Natural killer cell treated with Interleukin-12 subunit alpha and Interleukin-12 subunit beta and Interleukin-15 and Interleukin-18, amount 100 ng/mL, for 72 hours (primary cell): ENCODE measurements around the gene CARD19. TPM values are rescaled to one million over a fixed set of nuclear protein-coding genes. Genes with fewer than 3 reads are reported as not detected.
A peak's percentile ranks its signal among the peaks of the same experiment; 100 is the strongest.

ENCODE experiments used
- ATAC-seq, 2 donors: fragments of 150-1000 bp; cut with Tn5 transposase in 1 of 2; sonication (Bioruptor Pico), chemical (Tn5 transposase) in 1 of 2; 2 replicates each; pipeline ENCODE4 v1.10.0; 2021
- DNase-seq: peaks from one replicate; pipeline ENCODE4 v3.0.0; 2022; ENCODE audit warnings: low spot score
- H3K27ac Mint-ChIP-seq, 2 donors: 1 replicate in 1 of 2; 2 replicates in 1 of 2; pipeline ENCODE4 v1.8.0; 2022; ENCODE audit warnings: mixed read lengths in 2 of 2, mild to moderate bottlenecking in 1 of 2, moderate library complexity in 1 of 2
- H3K27me3 Mint-ChIP-seq, 2 donors: 1 replicate in 1 of 2; 2 replicates in 1 of 2; pipeline ENCODE4 v1.8.0; 2022; ENCODE audit warnings: mixed read lengths in 2 of 2
- H3K36me3 Mint-ChIP-seq: one replicate; pipeline ENCODE4 v1.8.0; 2022; ENCODE audit warnings: mixed read lengths
- H3K4me1 Mint-ChIP-seq, 2 donors: 1 replicate in 1 of 2; 2 replicates in 1 of 2; pipeline ENCODE4 v1.8.0; 2022; ENCODE audit warnings: low read depth in 2 of 2, mixed read lengths in 2 of 2, mild to moderate bottlenecking in 1 of 2
- H3K4me3 Mint-ChIP-seq: one replicate; pipeline ENCODE4 v1.8.0; 2022; ENCODE audit warnings: mixed read lengths
- H3K9me3 Mint-ChIP-seq: 2 replicates; pipeline ENCODE4 v1.8.0; 2022; ENCODE audit warnings: mixed read lengths
- total RNA-seq, 2 donors: library from RNA; stranded (reverse); gene quantifications; one replicate each; pipeline ENCODE4 v1.2.3, GENCODE V29; 2022

CARD19 gene
- total RNA-seq, 2 donors from 2014 or later, result 21.7 to 23.4 TPM

DNA sequence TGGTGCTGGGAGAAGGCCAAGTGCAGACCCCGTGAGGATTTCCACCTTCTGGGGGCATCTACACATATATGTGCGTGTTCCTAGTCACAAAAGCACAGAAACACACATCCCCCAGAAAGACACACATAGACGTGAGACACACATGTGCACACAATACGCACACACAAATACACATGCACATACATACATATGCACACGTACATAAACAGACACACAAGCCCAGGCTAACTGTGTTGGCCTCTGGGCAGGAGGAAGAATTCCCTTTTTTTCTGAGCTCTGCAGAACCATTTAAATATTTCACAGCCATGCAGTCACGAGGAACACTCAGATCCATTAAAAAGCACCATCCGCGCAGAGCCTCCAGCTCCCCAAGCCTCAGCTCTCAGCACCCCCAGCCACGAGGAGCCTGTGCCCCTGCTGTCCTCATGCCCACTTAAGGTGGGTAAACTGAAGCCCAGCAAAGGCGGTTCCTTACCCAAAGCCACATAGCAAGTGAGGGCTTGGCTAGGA, 32.8 kb downstream of the CARD19 start:
- Mint-ChIP-seq H3K4me1 (peaks cover 22 to 34% of the 10 kb centered on the region in 2 donors), H3K4me3 (no peak overlapping the region), H3K36me3 (no peaks in the 10 kb centered on the region), H3K27me3 (no peaks in the 10 kb centered on the region), H3K27ac (peak overlapping the region in 1 of 2 donors; percentile 34), H3K9me3 (no peaks in the 10 kb centered on the region)
- DNase-seq (no peak), ATAC-seq (no peak)

- Mint-ChIP-seq H3K9me3 (no peaks in the 10 kb centered on the region), H3K36me3 (no peaks in the 10 kb centered on the region), H3K4me3 (no peak overlapping the region), H3K27me3 (no peaks in the 10 kb centered on the region), H3K27ac (no peak overlapping the region), H3K4me1 (peaks cover 22 to 34% of the 10 kb centered on the region in 2 donors)
- ATAC-seq, result no peak
- no peak for DNase-seq
Measured at GRCh38 chr9:93129286-93129685, 33.3 kb downstream of the CARD19 start.

- Mint-ChIP-seq H3K4me1 (peaks cover 24 to 36% of the 10 kb centered on the region in 2 donors), H3K27ac (no peak overlapping the region), H3K36me3 (no peaks in the 10 kb centered on the region), H3K4me3 (no peak overlapping the region), H3K9me3 (no peaks in the 10 kb centered on the region), H3K27me3 (no peaks in the 10 kb centered on the region)
- ATAC-seq (no peak), DNase-seq (no peak)
Measured at GRCh38 chr9:93129691-93130500, 33.9 kb downstream of the CARD19 start.

DNA sequence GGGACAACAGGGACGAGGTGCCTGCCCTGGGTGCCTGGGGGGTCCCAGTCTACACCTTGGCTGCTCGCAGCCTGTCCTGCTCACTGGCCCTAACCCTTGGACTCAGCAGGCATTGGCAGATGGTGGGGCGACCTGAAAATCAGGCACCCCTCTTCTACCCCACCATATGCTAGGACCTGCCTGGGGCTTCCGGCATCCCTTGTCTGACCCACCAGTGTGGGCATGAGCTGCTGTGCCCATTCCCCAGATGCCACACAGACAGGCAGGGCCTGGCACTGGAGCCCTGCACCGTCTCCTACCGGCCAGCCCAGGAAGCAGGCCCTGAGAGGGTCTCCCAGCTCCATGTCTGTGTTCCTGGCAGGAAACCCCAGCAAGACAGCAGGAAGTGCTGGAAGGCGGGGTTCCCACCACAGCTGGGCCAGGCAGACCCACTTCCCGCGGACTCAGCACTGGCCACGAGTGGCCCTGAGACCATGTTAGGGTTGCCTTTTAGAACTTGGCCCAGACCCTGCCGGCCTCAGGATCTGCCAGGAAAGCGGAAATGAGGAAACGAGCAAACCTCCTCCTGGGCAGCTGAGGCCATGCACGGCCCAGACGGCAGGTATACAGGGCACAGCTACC, 35.0 kb downstream of the CARD19 start:
- no peak overlapping the region for H3K4me3 Mint-ChIP-seq
- peaks cover 21 to 32% of the 10 kb centered on the region in 2 donors for H3K4me1 Mint-ChIP-seq
- no peaks in the 10 kb centered on the region for H3K36me3 Mint-ChIP-seq

GRCh38 chr9:93131599-93132286, 35.7 kb downstream of the CARD19 start:
- Mint-ChIP-seq H3K4me3 (no peak overlapping the region), H3K4me1 (peaks cover 16 to 32% of the 10 kb centered on the region in 2 donors), H3K27me3 (no peaks in the 10 kb centered on the region), H3K27ac (peak overlapping the region in 1 of 2 donors; percentile 33), H3K36me3 (no peaks in the 10 kb centered on the region), H3K9me3 (no peaks in the 10 kb centered on the region)
- ATAC-seq (no peak), DNase-seq (no peak)

More for the DNA sequence above, 35.0 kb downstream of the CARD19 start:
- no peaks in the 10 kb centered on the region for H3K9me3 Mint-ChIP-seq
- no peak overlapping the region for H3K27ac Mint-ChIP-seq
- no peak for ATAC-seq
- no peaks in the 10 kb centered on the region for H3K27me3 Mint-ChIP-seq
- no peak for DNase-seq

DNA sequence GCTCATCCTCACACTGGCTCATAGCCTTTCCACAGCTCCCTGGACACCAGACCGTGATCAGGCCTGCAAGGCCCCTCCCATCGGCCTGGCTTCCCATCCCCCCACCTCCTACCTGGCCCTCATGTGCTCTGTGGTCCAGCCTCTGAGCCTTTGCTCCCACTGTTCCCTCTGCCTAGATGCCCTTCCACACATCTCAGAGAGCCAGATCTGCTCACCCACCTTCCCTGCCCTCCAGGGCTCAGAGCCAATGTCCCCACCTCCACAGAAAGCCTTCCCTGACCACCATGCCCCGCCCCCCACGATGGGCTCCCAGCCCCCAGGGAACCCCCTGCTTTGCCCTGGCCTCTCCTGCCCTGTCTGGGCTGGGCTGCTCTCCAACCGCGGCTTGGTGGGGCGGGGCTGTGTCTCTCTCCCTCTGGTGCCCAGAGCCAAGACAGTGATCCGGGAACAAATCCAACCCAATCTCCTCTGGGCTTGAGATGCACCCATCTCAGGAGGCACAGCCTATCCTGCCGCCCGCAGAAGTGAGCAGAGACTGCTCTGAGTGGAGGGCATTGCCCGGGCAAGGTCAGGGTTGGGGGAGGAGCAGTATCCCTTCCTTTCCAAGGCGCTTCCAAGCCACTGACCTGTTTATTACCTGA, 36.4 kb downstream of the CARD19 start:
- Mint-ChIP-seq H3K4me3 (peak overlapping the region; percentile 78), H3K27ac (peak overlapping the region; percentile 33 to 50), H3K9me3 (no peaks in the 10 kb centered on the region), H3K4me1 (peaks cover 16 to 30% of the 10 kb centered on the region in 2 donors), H3K36me3 (no peaks in the 10 kb centered on the region), H3K27me3 (no peaks in the 10 kb centered on the region)
- no peak for ATAC-seq
- DNase-seq, result no peak

DNA sequence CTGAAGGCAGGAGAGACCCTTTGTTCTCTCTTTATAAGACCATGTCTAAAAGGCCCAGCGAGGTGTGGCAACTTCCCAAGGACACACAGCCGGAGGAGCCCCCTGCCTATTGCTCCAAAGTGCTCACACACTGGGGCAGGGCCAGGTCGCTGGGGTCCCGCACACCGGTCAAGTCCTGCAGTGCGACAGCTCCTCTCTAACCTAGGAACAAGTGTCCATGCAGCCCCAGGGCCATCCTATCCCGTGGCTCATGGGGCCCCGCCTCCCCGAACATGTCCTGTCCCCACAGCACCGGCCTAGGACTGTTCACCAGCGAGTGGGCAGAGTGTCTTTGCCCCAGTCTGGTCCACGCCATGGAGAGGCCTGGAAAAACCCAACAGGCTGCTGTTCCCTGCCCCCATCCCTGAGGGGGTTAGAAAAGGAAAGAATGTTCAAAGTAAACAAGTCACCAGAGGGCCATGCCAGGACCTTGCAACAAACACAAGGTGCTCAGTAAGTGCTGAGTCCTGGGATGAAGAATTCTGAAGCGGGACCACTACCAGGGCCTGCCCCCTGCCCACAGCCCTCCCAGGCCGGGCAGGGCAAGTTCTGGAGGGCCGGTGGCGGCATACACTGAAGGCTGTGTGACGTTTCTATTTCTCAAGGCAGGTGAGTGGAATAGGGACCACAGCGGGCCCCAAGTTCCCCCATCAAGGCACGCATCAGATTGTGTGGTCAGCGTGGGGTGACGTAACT, 37.1 kb downstream of the CARD19 start:
- DNase-seq (no peak), ATAC-seq (no peak)
- H3K27me3 Mint-ChIP-seq, result no peaks in the 10 kb centered on the region
- peaks cover 16 to 35% of the 10 kb centered on the region in 2 donors for H3K4me1 Mint-ChIP-seq
- no peaks in the 10 kb centered on the region for H3K36me3 Mint-ChIP-seq
- H3K27ac Mint-ChIP-seq, result peak overlapping the region; percentile 33 to 50
- H3K9me3 Mint-ChIP-seq, result no peaks in the 10 kb centered on the region
- peak overlapping the region; percentile 78 for H3K4me3 Mint-ChIP-seq

GRCh38 chr9:93133681-93134014, 37.6 kb downstream of the CARD19 start:
- H3K27me3 Mint-ChIP-seq, result no peaks in the 10 kb centered on the region
- H3K4me1 Mint-ChIP-seq, result peaks cover 16 to 35% of the 10 kb centered on the region in 2 donors
- peak overlapping the region; percentile 78 for H3K4me3 Mint-ChIP-seq
- H3K36me3 Mint-ChIP-seq, result no peaks in the 10 kb centered on the region
- H3K27ac Mint-ChIP-seq, result peak overlapping the region in 1 of 2 donors; percentile 33
- ATAC-seq, result peak; percentile 59 to 68
- DNase-seq, result peak; percentile 78
- no peaks in the 10 kb centered on the region for H3K9me3 Mint-ChIP-seq

DNA sequence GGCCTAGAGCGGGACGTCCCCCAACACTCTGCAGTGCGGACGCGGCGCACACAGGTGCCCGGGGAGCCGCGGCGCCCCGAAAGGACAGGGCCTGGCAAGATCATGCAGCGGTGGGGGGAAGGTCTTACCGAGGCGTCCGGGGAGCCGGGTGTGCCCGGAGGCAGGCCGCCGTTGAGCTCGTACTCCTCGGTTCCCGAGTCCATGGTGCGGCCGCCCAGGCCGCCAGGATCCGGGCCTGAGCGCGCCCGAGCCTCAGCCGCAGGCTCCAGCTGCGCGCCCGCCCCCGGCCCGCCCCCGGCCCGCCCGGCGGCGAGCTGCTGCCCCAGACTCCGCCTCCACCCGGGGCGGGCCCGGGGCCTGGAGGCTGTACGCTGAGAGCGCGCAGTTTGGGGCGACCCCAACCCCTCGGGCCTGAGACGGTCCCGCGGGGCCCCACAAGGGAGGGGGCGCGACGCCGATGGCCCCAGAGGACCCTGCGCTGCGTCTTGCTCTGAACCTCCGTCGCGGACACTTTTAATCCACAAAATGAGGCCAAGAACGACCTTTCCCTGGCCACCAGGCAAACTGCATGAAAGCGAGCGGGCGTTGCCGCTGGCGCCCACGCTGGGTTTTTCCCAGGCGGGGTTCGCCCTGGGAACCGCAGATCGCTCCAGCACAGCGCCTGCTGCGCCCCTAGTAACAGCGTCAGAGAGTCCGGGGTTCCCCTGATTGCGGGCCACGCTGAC, 38.2 kb downstream of the CARD19 start, which contains the start of gene NINJ1:
Gene NINJ1, minus strand, starts transcription at position 237 of the 725 bp plus-strand sequence. Its CDS starts 34 bp downstream, at position 203.
- Mint-ChIP-seq H3K27me3 (peaks cover 0 to under 1% of the 10 kb centered on the region in 2 donors), H3K4me1 (peaks cover 16 to 33% of the 10 kb centered on the region in 2 donors), H3K4me3 (peak within 1 kb of the TSS; percentile 78), H3K27ac (peak within 1 kb of the TSS; percentile 54 to 85), H3K9me3 (no peaks in the 10 kb centered on the region), H3K36me3 (no peaks in the 10 kb centered on the region)
- peak; percentile 95 for DNase-seq
- peak; percentile 90 to 92 for ATAC-seq

DNA sequence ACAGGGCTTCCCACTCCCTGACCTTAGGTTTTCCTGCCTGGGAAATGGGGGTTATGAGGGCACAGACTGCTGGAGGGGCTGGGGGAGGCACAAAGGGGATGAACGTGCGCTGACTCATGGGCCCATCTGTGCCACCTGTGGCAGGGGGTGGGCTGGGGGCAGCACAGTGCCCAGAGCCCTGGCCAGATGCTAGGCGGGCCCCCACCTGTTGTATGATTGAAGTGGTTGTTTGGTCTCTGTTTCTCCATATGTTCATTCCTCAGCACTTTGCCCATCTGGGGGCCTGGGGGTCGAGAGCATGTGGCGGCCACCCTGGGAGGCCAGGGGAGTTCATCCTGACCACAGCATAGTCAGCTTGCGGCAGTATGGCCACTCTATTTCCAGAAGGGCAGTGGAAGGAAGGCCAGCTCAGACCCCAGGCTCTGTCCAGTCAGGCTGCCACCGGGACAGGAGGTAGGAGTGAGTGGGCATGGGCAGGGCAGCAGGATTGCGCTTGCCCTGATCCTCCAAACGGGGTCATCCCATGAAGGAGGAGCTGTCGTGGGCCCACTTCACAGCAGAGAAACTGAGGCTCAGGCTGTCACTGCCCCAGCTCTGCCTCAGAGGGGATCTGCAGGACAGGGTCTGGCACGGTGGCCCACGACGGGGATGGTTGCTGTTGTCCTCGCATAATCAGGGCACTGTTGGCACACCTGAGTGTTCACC, 38.9 kb downstream of the CARD19 start:
- Mint-ChIP-seq H3K36me3 (no peaks in the 10 kb centered on the region), H3K9me3 (no peaks in the 10 kb centered on the region), H3K4me1 (peaks cover 16 to 36% of the 10 kb centered on the region in 2 donors), H3K27me3 (peaks cover 0 to 3% of the 10 kb centered on the region in 2 donors), H3K4me3 (peak overlapping the region; percentile 78), H3K27ac (peak overlapping the region; percentile 54 to 85)
- DNase-seq, result no peak
- ATAC-seq, result no peak

GRCh38 chr9:93136011-93136440, 40.0 kb downstream of the CARD19 start:
- no peak overlapping the region for H3K27ac Mint-ChIP-seq
- H3K9me3 Mint-ChIP-seq, result no peaks in the 10 kb centered on the region
- ATAC-seq (no peak), DNase-seq (no peak)
- peaks cover 16 to 33% of the 10 kb centered on the region in 2 donors for H3K4me1 Mint-ChIP-seq
- H3K4me3 Mint-ChIP-seq, result no peak overlapping the region
- H3K27me3 Mint-ChIP-seq, result peaks cover 0 to 3% of the 10 kb centered on the region in 2 donors
- no peaks in the 10 kb centered on the region for H3K36me3 Mint-ChIP-seq

DNA sequence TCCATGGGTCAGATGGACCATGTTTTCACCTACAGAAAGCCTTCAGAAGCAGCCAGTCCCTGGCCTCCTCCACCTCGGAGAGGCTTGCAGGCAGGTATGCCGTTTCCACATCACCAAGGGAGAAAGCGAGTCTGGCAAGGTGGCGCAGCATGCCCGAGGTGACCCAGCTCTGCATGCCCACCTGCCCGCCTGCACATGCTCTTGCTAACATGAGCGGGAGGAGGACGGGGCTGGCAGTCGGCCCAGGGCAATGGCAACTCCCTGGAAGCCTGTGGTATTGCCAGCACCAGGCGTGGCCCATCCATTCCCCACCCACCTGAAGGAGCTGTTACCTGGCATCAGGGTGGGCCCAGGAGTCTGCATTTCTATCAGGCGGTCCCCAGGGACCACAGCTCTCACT, 41.3 kb downstream of the CARD19 start:
- ATAC-seq, result no peak
- Mint-ChIP-seq H3K4me3 (no peak overlapping the region), H3K27ac (no peak overlapping the region)

More for the DNA sequence above, 41.3 kb downstream of the CARD19 start:
- Mint-ChIP-seq H3K36me3 (no peaks in the 10 kb centered on the region), H3K4me1 (peaks cover 15 to 31% of the 10 kb centered on the region in 2 donors), H3K9me3 (no peaks in the 10 kb centered on the region), H3K27me3 (peaks cover 0 to 3% of the 10 kb centered on the region in 2 donors)
- no peak for DNase-seq
